BJ (cell line): ENCODE data around the gene KLKB1. TPM values are rescaled to one million over a fixed set of nuclear protein-coding genes. Genes with fewer than 3 reads are reported as not detected.

Experiments
- CTCF ChIA-PET: fragments of 350-600 bp; formaldehyde crosslinking; extraction: SDS; loops from one replicate; lab custom pipeline; 2021; ENCODE audit warnings: antibody characterized with exemption, inconsistent platforms; lab: Yijun Ruan, JAX
- POLR2A ChIA-PET: fragments of 300-600 bp; sonication (Branson Sonifier 250); formaldehyde crosslinking; extraction: SDS; loops from one replicate; lab custom pipeline; 2021; ENCODE audit warnings: antibody characterized with exemption; lab: Charles Lee
- DNase-seq: peaks from one replicate; pipeline ENCODE4 v3.0.0-alpha.2; 2011; ENCODE audit warnings: low read depth
- H3K27me3 ChIP-seq: 2 replicates; pipeline ENCODE4 v1.6.0; 2011; ENCODE audit warnings: low read length; ENCODE audit not compliant: control insufficient read depth, insufficient read depth
- H3K36me3 ChIP-seq: 2 replicates; pipeline ENCODE4 v1.5.1; 2011; ENCODE audit warnings: low read length; ENCODE audit not compliant: control insufficient read depth, insufficient read depth
- H3K4me3 ChIP-seq: 2 replicates; pipeline ENCODE4 v1.5.1; 2011; ENCODE audit warnings: low read depth, mild to moderate bottlenecking, control low read depth, low read length
- CTCF ChIP-seq: IDR thresholded peaks from 2 replicates; pipeline ENCODE4 v1.5.1; 2011; ENCODE audit warnings: low read depth, mild to moderate bottlenecking, control low read depth, inconsistent platforms, low read length, moderate library complexity; ENCODE audit not compliant: insufficient read depth
- polyA plus RNA-seq: library from polyadenylated mRNA; depleted of rRNA; stranded (reverse); fragments of >200 nt; gene quantifications from 2 replicates; pipeline ENCODE4 v1.2.3, GENCODE V29; 2011

The KLKB1 gene
- polyA plus RNA-seq, 1 experiment: not detected

- CTCF ChIA-PET: no interaction called here
- Histone ChIP-seq H3K27me3 (no peaks in the 10 kb centered on the region), H3K36me3 (peaks cover 5% of the 10 kb centered on the region), H3K4me3 (peak overlapping the region; percentile 90)
- no peak for TF ChIP-seq CTCF
- no peak for DNase-seq
- POLR2A ChIA-PET: interaction anchor here (0.6 kb wide), 1 partner anchor 565 kb away, joined by 3 read pairs; no protein-coding TSS in a partner anchor
These were observed 35.2 kb upstream of the KLKB1 start for GRCh38 chr4:186192066-186192612.

GRCh38 chr4:186193851-186194250 lies 33.5 kb upstream of the KLKB1 start:
- ChIA-PET POLR2A (no interaction called here), CTCF (no interaction called here)
- no peak for TF ChIP-seq CTCF
- no peak overlapping the region for H3K4me3 ChIP-seq
- no peaks in the 10 kb centered on the region for H3K27me3 ChIP-seq
- no peak for DNase-seq
- peaks cover 6% of the 10 kb centered on the region for H3K36me3 ChIP-seq

- Histone ChIP-seq H3K36me3 (peaks cover 6% of the 10 kb centered on the region), H3K4me3 (no peak overlapping the region), H3K27me3 (no peaks in the 10 kb centered on the region)
- DNase-seq: no peak
- TF ChIP-seq CTCF: no peak
- ChIA-PET CTCF (no interaction called here), POLR2A (no interaction called here)
These were observed 31.2 kb upstream of the KLKB1 start for GRCh38 chr4:186196063-186196462.

GRCh38 chr4:186200516-186200915 lies 26.8 kb upstream of the KLKB1 start:
- CTCF ChIA-PET: no interaction called here
- Histone ChIP-seq H3K4me3 (no peak overlapping the region), H3K36me3 (peaks cover 3% of the 10 kb centered on the region), H3K27me3 (no peaks in the 10 kb centered on the region)
- DNase-seq: no peak
- POLR2A ChIA-PET: no interaction called here
- no peak for TF ChIP-seq CTCF

GRCh38 chr4:186201010-186201409 lies 26.3 kb upstream of the KLKB1 start:
- Histone ChIP-seq H3K36me3 (peaks cover 3% of the 10 kb centered on the region), H3K27me3 (no peaks in the 10 kb centered on the region), H3K4me3 (no peak overlapping the region)
- DNase-seq: no peak
- TF ChIP-seq CTCF: no peak
- ChIA-PET POLR2A (no interaction called here), CTCF (interaction anchor here (0.6 to 1.0 kb wide), 2 partner anchors 9 to 132 kb away, joined by 3 read pairs; partner anchors contain the start of gene TLR3)
